ENCODE results near the gene SERPINI1. TPM values are rescaled to one million over a fixed set of nuclear protein-coding genes. Genes with fewer than 3 reads are reported as not detected.

Gene SERPINI1
- total RNA-seq, 1 experiment from 2014 or later, result 6.0 TPM

DNA sequence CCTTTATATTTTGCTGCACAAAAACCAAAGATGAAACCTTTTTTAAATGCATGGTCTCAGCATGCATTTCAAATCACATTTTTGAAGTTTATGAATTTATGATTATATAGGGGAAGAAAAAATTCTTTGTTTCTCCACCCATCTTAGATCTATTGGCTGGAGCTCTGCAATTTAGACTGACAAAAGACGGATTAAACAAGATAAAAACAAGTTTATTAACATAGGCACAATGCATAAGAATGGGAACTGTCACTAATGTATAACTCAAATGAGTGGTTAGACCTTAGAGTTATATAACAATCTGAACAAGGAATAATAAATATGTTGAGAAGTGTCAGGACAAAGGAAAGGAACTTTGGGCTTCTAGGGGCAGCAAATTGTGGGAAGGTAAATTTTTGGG, 132.5 kb downstream of the SERPINI1 start:
- no peak overlapping the region for H2BK15ac ChIP-seq (ENCODE audit: low read depth, low read length)
- H3K4me3 Mint-ChIP-seq, result no peak overlapping the region

More for the DNA sequence above, 132.5 kb downstream of the SERPINI1 start:
- H3K36me3 Mint-ChIP-seq (ENCODE audit: insufficient read depth in 1 of 3, low read depth in 3 of 3), result peaks cover 0 to 6% (median 0%) of the 10 kb centered on the region in 3 experiments; a peak in 1 of 7 replicates
- peaks cover 2 to 3% of the 10 kb centered on the region in 2 experiments; a peak in 2 of 5 replicates for H3K9me3 Mint-ChIP-seq
- Histone ChIP-seq H3T11ph (ENCODE audit: low read length) (no peak overlapping the region), H3K4ac (ENCODE audit: low read depth, low read length) (no peak overlapping the region), H2AK5ac (ENCODE audit: insufficient read length, low read length) (no peak overlapping the region), H3K9ac (ENCODE audit: extremely low read depth, insufficient read length, low read length) (no peak overlapping the region), H3K23me2 (ENCODE audit: insufficient read length, low read depth, low read length, poor library complexity, severe bottlenecking) (no peaks in the 10 kb centered on the region), H4K91ac (ENCODE audit: insufficient read length, low read depth, low read length) (no peak overlapping the region), H2BK5ac (ENCODE audit: insufficient read length, low read length) (no peak overlapping the region), H3K18ac (ENCODE audit: insufficient read length, low read depth, low read length) (no peak overlapping the region), H3K23ac (ENCODE audit: insufficient read length, low read depth, low read length) (no peak overlapping the region), H2BK20ac (ENCODE audit: low read depth, low read length, poor library complexity, severe bottlenecking) (no peak overlapping the region), H4K20me1 (ENCODE audit: control insufficient read depth, insufficient read depth, insufficient read length) (no peaks in the 10 kb centered on the region), H4K8ac (replicated peaks; ENCODE audit: insufficient read length, low read depth, low read length) (no peak overlapping the region), H4K5ac (ENCODE audit: insufficient read length, low read depth, low read length) (no peak overlapping the region), H3K79me1 (ENCODE audit: insufficient read depth, low read depth, low read length, poor library complexity, severe bottlenecking) (no peaks in the 10 kb centered on the region), H3K9me3 (ENCODE audit: control insufficient read depth, low read depth, low read length) (no peaks in the 10 kb centered on the region), H3K79me2 (ENCODE audit: insufficient read depth, low read length) (no peaks in the 10 kb centered on the region), H2BK120ac (ENCODE audit: low read depth, low read length, poor library complexity, severe bottlenecking) (no peak overlapping the region), H2BK12ac (ENCODE audit: insufficient read length, low read depth, low read length) (no peak overlapping the region), H3K27me3 (ENCODE audit: insufficient read depth, low read length) (no peaks in the 10 kb centered on the region), H3K27ac (ENCODE audit: insufficient read length, low read depth, low read length) (no peak overlapping the region), H3K14ac (ENCODE audit: insufficient read depth, low read length) (no peak overlapping the region), H3K56ac (ENCODE audit: insufficient read length, low read depth, low read length) (no peak overlapping the region), H2AFZ (ENCODE audit: low read length) (no peak overlapping the region), H3K4me2 (ENCODE audit: insufficient read depth, insufficient read length, low read length) (no peak overlapping the region), H3K4me1 (ENCODE audit: insufficient read depth, low read length) (no peaks in the 10 kb centered on the region)
- no CpG with 5 or more reads among the region's 1 CpG for WGBS (ENCODE audit: extremely low coverage, insufficient read length, low lambda C conversion rate)
- peaks cover 7 to 11% of the 10 kb centered on the region in 2 experiments for H3K4me1 Mint-ChIP-seq
- no peak for DNase-seq
- H3K27ac Mint-ChIP-seq, result no peak overlapping the region
- TF ChIP-seq, protein P1, sequence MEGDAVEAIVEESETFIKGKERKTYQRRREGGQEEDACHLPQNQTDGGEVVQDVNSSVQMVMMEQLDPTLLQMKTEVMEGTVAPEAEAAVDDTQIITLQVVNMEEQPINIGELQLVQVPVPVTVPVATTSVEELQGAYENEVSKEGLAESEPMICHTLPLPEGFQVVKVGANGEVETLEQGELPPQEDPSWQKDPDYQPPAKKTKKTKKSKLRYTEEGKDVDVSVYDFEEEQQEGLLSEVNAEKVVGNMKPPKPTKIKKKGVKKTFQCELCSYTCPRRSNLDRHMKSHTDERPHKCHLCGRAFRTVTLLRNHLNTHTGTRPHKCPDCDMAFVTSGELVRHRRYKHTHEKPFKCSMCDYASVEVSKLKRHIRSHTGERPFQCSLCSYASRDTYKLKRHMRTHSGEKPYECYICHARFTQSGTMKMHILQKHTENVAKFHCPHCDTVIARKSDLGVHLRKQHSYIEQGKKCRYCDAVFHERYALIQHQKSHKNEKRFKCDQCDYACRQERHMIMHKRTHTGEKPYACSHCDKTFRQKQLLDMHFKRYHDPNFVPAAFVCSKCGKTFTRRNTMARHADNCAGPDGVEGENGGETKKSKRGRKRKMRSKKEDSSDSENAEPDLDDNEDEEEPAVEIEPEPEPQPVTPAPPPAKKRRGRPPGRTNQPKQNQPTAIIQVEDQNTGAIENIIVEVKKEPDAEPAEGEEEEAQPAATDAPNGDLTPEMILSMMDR (conservative IDR thresholded peaks at IDR 0.05), result no peak
- no peaks in the 10 kb centered on the region for H3K27me3 Mint-ChIP-seq (ENCODE audit: low read depth)

Measured in H9 (cell line).